HEK293 (cell line): ENCODE measurements around the gene MOB4.

Experiments used
- CTCF ChIA-PET: fragments of 350-600 bp; formaldehyde crosslinking; extraction: SDS; loops from one replicate; lab custom pipeline; 2021; ENCODE audit warnings: antibody characterized with exemption; lab: Yijun Ruan, JAX
- POLR2A ChIA-PET: fragments of 300-600 bp; formaldehyde crosslinking; extraction: SDS; loops from one replicate; lab custom pipeline; 2020; ENCODE audit warnings: antibody characterized with exemption, inconsistent platforms; lab: Yijun Ruan, JAX
- H3K27ac ChIP-seq: fragments of 200-500 bp; sonication (Bioruptor generic); 2 replicates; pipeline ENCODE4 v1.5.1; 2014; ENCODE audit warnings: low read depth, low read length, control low read depth, inconsistent platforms; ENCODE audit errors: extremely low read depth
- H3K36me3 ChIP-seq, 2 experiments: fragments of 200-500 bp in 1 of 2; sonication (Bioruptor generic) in 1 of 2; 1 replicate in 1 of 2; 2 replicates in 1 of 2; pipeline ENCODE4 v1.5.1; 2014 to 2017; ENCODE audit warnings: inconsistent platforms in 2 of 2, low read length in 2 of 2; ENCODE audit not compliant: control insufficient read depth in 2 of 2, insufficient read depth in 1 of 2
- H3K4me1 ChIP-seq: fragments of 200-500 bp; sonication (Bioruptor generic); 2 replicates; pipeline ENCODE4 v1.5.1; 2014; ENCODE audit warnings: mild to moderate bottlenecking, low read length, inconsistent platforms; ENCODE audit not compliant: control insufficient read depth, insufficient read depth
- H3K4me3 ChIP-seq: 2 replicates; pipeline ENCODE4 v1.5.1; 2011; ENCODE audit warnings: low read depth, mild to moderate bottlenecking, control low read depth, low read length, moderate library complexity
- H3K9me3 ChIP-seq: fragments of 200-500 bp; sonication (Bioruptor generic); 2 replicates; pipeline ENCODE4 v1.5.1; 2014; ENCODE audit warnings: low read depth, low read length, inconsistent platforms; ENCODE audit not compliant: control insufficient read depth, insufficient read depth
- GFI1B ChIP-seq: fragments of 450-650 bp; formaldehyde crosslinking; IDR thresholded peaks from 2 replicates; pipeline ENCODE4 v1.5.1; 2016; ENCODE audit warnings: missing biosample characterization, missing genetic modification characterization
- HOXA7 ChIP-seq: sonication (generic); formaldehyde crosslinking; IDR thresholded peaks from 2 replicates; pipeline ENCODE4 v1.8.1; 2022; ENCODE audit warnings: missing genetic modification reagents, borderline replicate concordance
- KLF1 ChIP-seq: fragments of 450-650 bp; formaldehyde crosslinking; IDR thresholded peaks from 2 replicates; pipeline ENCODE4 v1.5.1; 2016; ENCODE audit warnings: missing biosample characterization, missing genetic modification characterization
- KLF10 ChIP-seq: fragments of 450-650 bp; IDR thresholded peaks from 2 replicates; pipeline ENCODE4 v1.5.1; 2018; ENCODE audit warnings: missing biosample characterization, mild to moderate bottlenecking, missing genetic modification characterization
- SP2 ChIP-seq: fragments of 450-650 bp; formaldehyde crosslinking; IDR thresholded peaks from 2 replicates; pipeline ENCODE4 v1.5.1; 2016; ENCODE audit warnings: missing biosample characterization, missing genetic modification characterization
- SP7 ChIP-seq: fragments of 450-650 bp; formaldehyde crosslinking; IDR thresholded peaks from 2 replicates; pipeline ENCODE4 v1.5.1; 2016; ENCODE audit warnings: missing biosample characterization, missing genetic modification characterization
- WT1 ChIP-seq: fragments of 450-650 bp; formaldehyde crosslinking; IDR thresholded peaks from 2 replicates; pipeline ENCODE4 v1.5.1; 2016; ENCODE audit warnings: missing biosample characterization, missing genetic modification characterization
- ZBTB21 ChIP-seq: fragments of 450-650 bp; formaldehyde crosslinking; IDR thresholded peaks from 2 replicates; pipeline ENCODE4 v1.5.1; 2017; ENCODE audit warnings: missing biosample characterization, missing genetic modification characterization
- ZNF112 ChIP-seq: fragments of 450-650 bp; formaldehyde crosslinking; IDR thresholded peaks from 2 replicates; pipeline ENCODE4 v1.5.0; 2017; ENCODE audit warnings: missing biosample characterization, missing genetic modification characterization
- ZNF48 ChIP-seq: fragments of 450-650 bp; formaldehyde crosslinking; IDR thresholded peaks from 2 replicates; pipeline ENCODE4 v1.5.1; 2016; ENCODE audit warnings: missing biosample characterization, missing genetic modification characterization
- ZNF501 ChIP-seq: fragments of 450-650 bp; formaldehyde crosslinking; IDR thresholded peaks from 2 replicates; pipeline ENCODE4 v1.5.1; 2016; ENCODE audit warnings: missing biosample characterization, missing genetic modification characterization
- ZNF544 ChIP-seq: fragments of 450-650 bp; formaldehyde crosslinking; IDR thresholded peaks from 2 replicates; pipeline ENCODE4 v1.5.0; 2017; ENCODE audit warnings: missing biosample characterization, missing genetic modification characterization
- ZNF707 ChIP-seq: fragments of 450-650 bp; formaldehyde crosslinking; IDR thresholded peaks from 2 replicates; pipeline ENCODE4 v1.5.1; 2016; ENCODE audit warnings: missing biosample characterization, missing genetic modification characterization
- TF ChIP-seq, protein P1 (sequence below): fragments of 450-650 bp; formaldehyde crosslinking; IDR thresholded peaks from 2 replicates; pipeline ENCODE4 v1.5.1; 2016; ENCODE audit warnings: missing biosample characterization, missing genetic modification characterization
- TF ChIP-seq, protein P2 (sequence below): fragments of 450-650 bp; formaldehyde crosslinking; IDR thresholded peaks from 2 replicates; pipeline ENCODE4 v1.5.1; 2016; ENCODE audit warnings: missing biosample characterization, missing genetic modification characterization
- TF ChIP-seq, protein P3 (sequence below): fragments of 450-650 bp; formaldehyde crosslinking; conservative IDR thresholded peaks from 2 replicates; pipeline ENCODE4 v1.5.1; 2016; ENCODE audit warnings: low read depth, missing biosample characterization, missing genetic modification characterization
- TF ChIP-seq, protein P4 (sequence below): fragments of 450-650 bp; formaldehyde crosslinking; IDR thresholded peaks from 2 replicates; pipeline ENCODE4 v1.5.1; 2017; ENCODE audit warnings: missing biosample characterization, mild to moderate bottlenecking, missing genetic modification characterization, moderate library complexity
- TF ChIP-seq, protein P5 (sequence below): fragments of 450-650 bp; formaldehyde crosslinking; IDR thresholded peaks from 2 replicates; pipeline ENCODE4 v1.5.1; 2016; ENCODE audit warnings: missing biosample characterization, missing genetic modification characterization

The MOB4 gene

DNA sequence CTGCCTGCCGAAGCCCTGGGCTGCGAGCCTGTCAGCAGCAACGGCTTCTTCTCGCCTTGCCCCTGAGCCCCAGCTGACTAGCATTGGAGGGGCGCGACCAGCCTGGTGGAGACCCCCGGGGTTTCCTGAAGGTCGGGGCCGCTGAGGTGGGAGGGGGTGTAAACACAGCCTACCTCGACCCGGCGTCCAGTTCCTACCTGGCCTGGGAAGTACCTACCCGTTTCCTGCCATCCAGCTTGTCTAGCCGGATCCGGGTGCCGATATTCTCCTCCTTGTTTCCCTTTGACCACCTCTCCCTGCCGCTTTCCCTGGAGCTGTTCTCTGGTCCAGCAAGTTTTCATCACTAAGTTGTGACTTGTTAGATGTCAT lies 511 bp downstream of the MOB4 start:
- H3K4me3 ChIP-seq: peak overlapping the region; percentile 99
- H3K4me1 ChIP-seq: peaks cover 2% of the 10 kb centered on the region; the same call in 1 of the 2 replicates
- peak overlapping the region; percentile 87 for H3K27ac ChIP-seq
- H3K36me3 ChIP-seq: peaks cover 0 to 8% of the 10 kb centered on the region in 2 experiments; a peak in 2 of 3 replicates
- POLR2A ChIA-PET: interaction anchor here (1.1 to 6.0 kb wide), 9 partner anchors 8 to 266 kb away, joined by 3 to 85 read pairs (median 6); partner anchors contain the start of genes COQ10B, HSPD1, HSPE1 and MARS2
- CTCF ChIA-PET: interaction anchor here (1.2 kb wide), 1 partner anchor 16 kb away, joined by 4 read pairs; the partner anchor contains the start of genes HSPD1 and HSPE1
- TF ChIP-seq WT1 (tag by site-specific recombination): no peak
- TF ChIP-seq KLF1 (tag by site-specific recombination): no peak
- TF ChIP-seq, protein P1, sequence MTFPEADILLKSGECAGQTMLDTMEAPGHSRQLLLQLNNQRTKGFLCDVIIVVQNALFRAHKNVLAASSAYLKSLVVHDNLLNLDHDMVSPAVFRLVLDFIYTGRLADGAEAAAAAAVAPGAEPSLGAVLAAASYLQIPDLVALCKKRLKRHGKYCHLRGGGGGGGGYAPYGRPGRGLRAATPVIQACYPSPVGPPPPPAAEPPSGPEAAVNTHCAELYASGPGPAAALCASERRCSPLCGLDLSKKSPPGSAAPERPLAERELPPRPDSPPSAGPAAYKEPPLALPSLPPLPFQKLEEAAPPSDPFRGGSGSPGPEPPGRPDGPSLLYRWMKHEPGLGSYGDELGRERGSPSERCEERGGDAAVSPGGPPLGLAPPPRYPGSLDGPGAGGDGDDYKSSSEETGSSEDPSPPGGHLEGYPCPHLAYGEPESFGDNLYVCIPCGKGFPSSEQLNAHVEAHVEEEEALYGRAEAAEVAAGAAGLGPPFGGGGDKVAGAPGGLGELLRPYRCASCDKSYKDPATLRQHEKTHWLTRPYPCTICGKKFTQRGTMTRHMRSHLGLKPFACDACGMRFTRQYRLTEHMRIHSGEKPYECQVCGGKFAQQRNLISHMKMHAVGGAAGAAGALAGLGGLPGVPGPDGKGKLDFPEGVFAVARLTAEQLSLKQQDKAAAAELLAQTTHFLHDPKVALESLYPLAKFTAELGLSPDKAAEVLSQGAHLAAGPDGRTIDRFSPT: no peak
- TF ChIP-seq, protein P2, sequence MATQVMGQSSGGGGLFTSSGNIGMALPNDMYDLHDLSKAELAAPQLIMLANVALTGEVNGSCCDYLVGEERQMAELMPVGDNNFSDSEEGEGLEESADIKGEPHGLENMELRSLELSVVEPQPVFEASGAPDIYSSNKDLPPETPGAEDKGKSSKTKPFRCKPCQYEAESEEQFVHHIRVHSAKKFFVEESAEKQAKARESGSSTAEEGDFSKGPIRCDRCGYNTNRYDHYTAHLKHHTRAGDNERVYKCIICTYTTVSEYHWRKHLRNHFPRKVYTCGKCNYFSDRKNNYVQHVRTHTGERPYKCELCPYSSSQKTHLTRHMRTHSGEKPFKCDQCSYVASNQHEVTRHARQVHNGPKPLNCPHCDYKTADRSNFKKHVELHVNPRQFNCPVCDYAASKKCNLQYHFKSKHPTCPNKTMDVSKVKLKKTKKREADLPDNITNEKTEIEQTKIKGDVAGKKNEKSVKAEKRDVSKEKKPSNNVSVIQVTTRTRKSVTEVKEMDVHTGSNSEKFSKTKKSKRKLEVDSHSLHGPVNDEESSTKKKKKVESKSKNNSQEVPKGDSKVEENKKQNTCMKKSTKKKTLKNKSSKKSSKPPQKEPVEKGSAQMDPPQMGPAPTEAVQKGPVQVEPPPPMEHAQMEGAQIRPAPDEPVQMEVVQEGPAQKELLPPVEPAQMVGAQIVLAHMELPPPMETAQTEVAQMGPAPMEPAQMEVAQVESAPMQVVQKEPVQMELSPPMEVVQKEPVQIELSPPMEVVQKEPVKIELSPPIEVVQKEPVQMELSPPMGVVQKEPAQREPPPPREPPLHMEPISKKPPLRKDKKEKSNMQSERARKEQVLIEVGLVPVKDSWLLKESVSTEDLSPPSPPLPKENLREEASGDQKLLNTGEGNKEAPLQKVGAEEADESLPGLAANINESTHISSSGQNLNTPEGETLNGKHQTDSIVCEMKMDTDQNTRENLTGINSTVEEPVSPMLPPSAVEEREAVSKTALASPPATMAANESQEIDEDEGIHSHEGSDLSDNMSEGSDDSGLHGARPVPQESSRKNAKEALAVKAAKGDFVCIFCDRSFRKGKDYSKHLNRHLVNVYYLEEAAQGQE (tag by site-specific recombination): peak; percentile 92
- H3K9me3 ChIP-seq: no peaks in the 10 kb centered on the region

DNA sequence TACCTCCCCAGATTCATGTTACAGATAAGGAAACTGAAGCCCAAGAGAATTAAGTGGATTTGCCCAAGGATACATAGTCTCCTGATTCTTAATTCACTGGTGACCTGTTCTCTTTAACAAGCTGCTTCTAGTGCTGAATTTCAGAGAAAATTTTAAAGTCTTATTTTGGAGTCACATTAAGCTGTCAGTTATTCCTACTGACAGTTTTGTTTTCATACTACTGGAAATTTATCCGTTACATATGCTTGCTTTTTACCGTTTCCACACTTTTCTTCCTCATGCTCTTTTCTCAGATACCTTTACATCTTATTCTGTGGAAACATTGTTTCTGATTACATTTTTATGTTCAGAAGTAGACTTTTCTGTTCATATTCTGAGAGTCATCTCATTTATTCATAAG lies 1.3 kb downstream of the MOB4 start:
- peak overlapping the region; percentile 99 for H3K4me3 ChIP-seq
- H3K9me3 ChIP-seq: no peaks in the 10 kb centered on the region
- peaks cover 0 to 8% of the 10 kb centered on the region in 2 experiments; a peak in 2 of 3 replicates for H3K36me3 ChIP-seq
- ChIA-PET CTCF (interaction anchor here (0.6 to 1.2 kb wide), 2 partner anchors 17 to 57 kb away, joined by 4 to 5 read pairs; partner anchors contain the start of genes HSPD1 and HSPE1), POLR2A (interaction anchor here (0.6 to 6.0 kb wide), 3 partner anchors 17 to 65 kb away, joined by 3 to 85 read pairs (median 13); partner anchors contain the start of genes COQ10B, HSPD1 and HSPE1)
- H3K4me1 ChIP-seq: peaks cover 2% of the 10 kb centered on the region; the same call in 1 of the 2 replicates
- TF ChIP-seq ZNF501 (no peak), ZNF707 (tag by site-specific recombination) (no peak), KLF10 (tag by site-specific recombination) (no peak), GFI1B (tag by site-specific recombination) (no peak), ZNF544 (tag by site-specific recombination) (no peak), ZNF112 (tag by site-specific recombination) (no peak), SP7 (tag by site-specific recombination) (no peak), SP2 (tag by site-specific recombination) (no peak), ZNF48 (tag by site-specific recombination) (no peak), HOXA7 (no peak)
- H3K27ac ChIP-seq: no peak overlapping the region

DNA sequence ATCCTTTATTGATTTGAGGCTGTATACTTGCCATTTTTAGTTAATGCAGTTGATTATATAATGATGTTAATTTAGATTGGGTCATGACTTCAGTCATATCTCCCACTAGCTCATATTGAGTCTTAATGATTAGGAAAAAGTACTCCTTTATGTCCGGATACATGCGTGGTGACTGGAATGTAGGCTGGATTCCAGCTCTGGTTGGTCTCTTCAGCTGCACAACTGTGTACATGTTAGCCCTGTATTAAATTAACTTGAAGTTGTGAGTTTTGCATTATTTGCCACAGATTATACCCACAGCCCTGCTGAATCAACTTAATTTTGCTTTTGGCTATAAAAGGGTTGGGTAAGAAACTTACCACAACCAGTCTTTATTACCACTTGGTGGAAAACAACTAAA lies 22.5 kb downstream of the MOB4 start:
- POLR2A ChIA-PET: no interaction called here
- Histone ChIP-seq H3K36me3 (peaks cover 57 to 65% of the 10 kb centered on the region in 2 experiments), H3K9me3 (no peaks in the 10 kb centered on the region), H3K27ac (no peak overlapping the region), H3K4me3 (no peak overlapping the region), H3K4me1 (no peaks in the 10 kb centered on the region)
- CTCF ChIA-PET: no interaction called here
- TF ChIP-seq, protein P3, sequence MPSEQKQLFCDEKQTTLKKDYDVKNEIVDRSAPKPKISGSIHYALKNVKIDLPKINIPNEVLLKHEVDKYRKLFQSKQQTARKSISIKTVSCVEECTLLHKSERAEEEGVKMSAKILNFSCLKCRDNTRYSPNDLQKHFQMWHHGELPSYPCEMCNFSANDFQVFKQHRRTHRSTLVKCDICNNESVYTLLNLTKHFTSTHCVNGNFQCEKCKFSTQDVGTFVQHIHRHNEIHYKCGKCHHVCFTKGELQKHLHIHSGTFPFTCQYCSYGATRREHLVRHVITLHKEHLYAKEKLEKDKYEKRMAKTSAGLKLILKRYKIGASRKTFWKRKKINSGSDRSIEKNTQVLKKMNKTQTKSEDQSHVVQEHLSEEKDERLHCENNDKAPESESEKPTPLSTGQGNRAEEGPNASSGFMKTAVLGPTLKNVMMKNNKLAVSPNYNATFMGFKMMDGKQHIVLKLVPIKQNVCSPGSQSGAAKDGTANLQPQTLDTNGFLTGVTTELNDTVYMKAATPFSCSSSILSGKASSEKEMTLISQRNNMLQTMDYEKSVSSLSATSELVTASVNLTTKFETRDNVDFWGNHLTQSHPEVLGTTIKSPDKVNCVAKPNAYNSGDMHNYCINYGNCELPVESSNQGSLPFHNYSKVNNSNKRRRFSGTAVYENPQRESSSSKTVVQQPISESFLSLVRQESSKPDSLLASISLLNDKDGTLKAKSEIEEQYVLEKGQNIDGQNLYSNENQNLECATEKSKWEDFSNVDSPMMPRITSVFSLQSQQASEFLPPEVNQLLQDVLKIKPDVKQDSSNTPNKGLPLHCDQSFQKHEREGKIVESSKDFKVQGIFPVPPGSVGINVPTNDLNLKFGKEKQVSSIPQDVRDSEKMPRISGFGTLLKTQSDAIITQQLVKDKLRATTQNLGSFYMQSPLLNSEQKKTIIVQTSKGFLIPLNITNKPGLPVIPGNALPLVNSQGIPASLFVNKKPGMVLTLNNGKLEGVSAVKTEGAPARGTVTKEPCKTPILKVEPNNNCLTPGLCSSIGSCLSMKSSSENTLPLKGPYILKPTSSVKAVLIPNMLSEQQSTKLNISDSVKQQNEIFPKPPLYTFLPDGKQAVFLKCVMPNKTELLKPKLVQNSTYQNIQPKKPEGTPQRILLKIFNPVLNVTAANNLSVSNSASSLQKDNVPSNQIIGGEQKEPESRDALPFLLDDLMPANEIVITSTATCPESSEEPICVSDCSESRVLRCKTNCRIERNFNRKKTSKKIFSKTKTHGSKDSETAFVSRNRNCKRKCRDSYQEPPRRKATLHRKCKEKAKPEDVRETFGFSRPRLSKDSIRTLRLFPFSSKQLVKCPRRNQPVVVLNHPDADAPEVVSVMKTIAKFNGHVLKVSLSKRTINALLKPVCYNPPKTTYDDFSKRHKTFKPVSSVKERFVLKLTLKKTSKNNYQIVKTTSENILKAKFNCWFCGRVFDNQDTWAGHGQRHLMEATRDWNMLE (tag by site-specific recombination): no peak
- TF ChIP-seq, protein P4, sequence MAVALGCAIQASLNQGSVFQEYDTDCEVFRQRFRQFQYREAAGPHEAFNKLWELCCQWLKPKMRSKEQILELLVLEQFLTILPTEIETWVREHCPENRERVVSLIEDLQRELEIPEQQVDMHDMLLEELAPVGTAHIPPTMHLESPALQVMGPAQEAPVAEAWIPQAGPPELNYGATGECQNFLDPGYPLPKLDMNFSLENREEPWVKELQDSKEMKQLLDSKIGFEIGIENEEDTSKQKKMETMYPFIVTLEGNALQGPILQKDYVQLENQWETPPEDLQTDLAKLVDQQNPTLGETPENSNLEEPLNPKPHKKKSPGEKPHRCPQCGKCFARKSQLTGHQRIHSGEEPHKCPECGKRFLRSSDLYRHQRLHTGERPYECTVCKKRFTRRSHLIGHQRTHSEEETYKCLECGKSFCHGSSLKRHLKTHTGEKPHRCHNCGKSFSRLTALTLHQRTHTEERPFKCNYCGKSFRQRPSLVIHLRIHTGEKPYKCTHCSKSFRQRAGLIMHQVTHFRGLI (tag by site-specific recombination): no peak
- TF ChIP-seq, protein P5, sequence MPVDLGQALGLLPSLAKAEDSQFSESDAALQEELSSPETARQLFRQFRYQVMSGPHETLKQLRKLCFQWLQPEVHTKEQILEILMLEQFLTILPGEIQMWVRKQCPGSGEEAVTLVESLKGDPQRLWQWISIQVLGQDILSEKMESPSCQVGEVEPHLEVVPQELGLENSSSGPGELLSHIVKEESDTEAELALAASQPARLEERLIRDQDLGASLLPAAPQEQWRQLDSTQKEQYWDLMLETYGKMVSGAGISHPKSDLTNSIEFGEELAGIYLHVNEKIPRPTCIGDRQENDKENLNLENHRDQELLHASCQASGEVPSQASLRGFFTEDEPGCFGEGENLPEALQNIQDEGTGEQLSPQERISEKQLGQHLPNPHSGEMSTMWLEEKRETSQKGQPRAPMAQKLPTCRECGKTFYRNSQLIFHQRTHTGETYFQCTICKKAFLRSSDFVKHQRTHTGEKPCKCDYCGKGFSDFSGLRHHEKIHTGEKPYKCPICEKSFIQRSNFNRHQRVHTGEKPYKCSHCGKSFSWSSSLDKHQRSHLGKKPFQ: no peak
- no peak for TF ChIP-seq ZBTB21 (tag by site-specific recombination)
